Measurements from ENCODE around the gene POU3F2. TPM values are rescaled to one million over a fixed set of nuclear protein-coding genes. Genes with fewer than 3 reads are reported as not detected.
A peak's percentile ranks its signal among the peaks of the same experiment; 100 is the strongest.

POU3F2 gene
- total and polyA plus RNA-seq, 2 of the 13 experiments (the other 11 are each of a cell fraction or from before 2014, with no cell fraction given) = not detected

GRCh38 chr6:98835149-98836024, 1.0 kb downstream of the POU3F2 start:
- no peak overlapping the region for H2AFZ ChIP-seq (ENCODE audit: low read length)
- FAIRE-seq (no peak), ATAC-seq (peak; percentile 24), DNase-seq (ENCODE audit: low spot score) (no peak)
- in situ Hi-C loops (cut with HindIII; ENCODE audit: extremely low pct_ligation_motif_present, low pct_unique_long_range_greater_than_20kb) (loop anchor here (25.0 kb wide), 5 partner anchors 277 to 1773 kb away; no protein-coding TSS in a partner anchor), intact Hi-C loops (cut with micrococcal nuclease; ENCODE audit: unreplicated experiment) (loop anchor here (5.0 kb wide), 1 partner anchor 203 kb away; no protein-coding TSS in a partner anchor)
- H3K9me3 ChIP-seq (ENCODE audit: low read length) = no peaks in the 10 kb centered on the region
- ChIA-PET POLR2A (no interaction called here), CTCF (ENCODE audit: low intra/inter-chr PET ratio, low total read pairs) (no interaction called here)
- H3K79me2 ChIP-seq (ENCODE audit: insufficient read depth, low read length) = no peaks in the 10 kb centered on the region
- peaks cover 25% of the 10 kb centered on the region; the same call in 1 of the 2 replicates for H3K4me1 ChIP-seq (ENCODE audit: insufficient read depth, low read length)
- WGBS (ENCODE audit: low lambda C conversion rate) = 22% methylated on average over 26 of the region's 76 CpGs
- H3K36me3 ChIP-seq (replicated peaks in 1 of 2; ENCODE audit: control insufficient read depth in 1 of 2, insufficient read depth in 2 of 2, low read length in 2 of 2) = no peaks in the 10 kb centered on the region
- TF ChIP-seq ZNF777 (CRISPR knock-in tag; IDR thresholded peaks at IDR 0.05) (peak; percentile 19), ZNF768 (CRISPR knock-in tag; IDR thresholded peaks at IDR 0.05) (peak; percentile 33; the same call in 1 of the 2 replicates), RFX5 (IDR thresholded peaks at IDR 0.05; ENCODE audit: low read depth, low read length) (no peak), CBX2 (IDR thresholded peaks at IDR 0.05; ENCODE audit: low read depth, low read length) (no peak), CBX2 (CRISPR knock-in tag; IDR thresholded peaks at IDR 0.05; ENCODE audit: low read depth) (0 out of 2 replicates have a peak, but pooled peaks have one; percentile 38), ZNF687 (CRISPR knock-in tag; IDR thresholded peaks at IDR 0.05) (peak; percentile 20)
- TF ChIP-seq, protein P1, sequence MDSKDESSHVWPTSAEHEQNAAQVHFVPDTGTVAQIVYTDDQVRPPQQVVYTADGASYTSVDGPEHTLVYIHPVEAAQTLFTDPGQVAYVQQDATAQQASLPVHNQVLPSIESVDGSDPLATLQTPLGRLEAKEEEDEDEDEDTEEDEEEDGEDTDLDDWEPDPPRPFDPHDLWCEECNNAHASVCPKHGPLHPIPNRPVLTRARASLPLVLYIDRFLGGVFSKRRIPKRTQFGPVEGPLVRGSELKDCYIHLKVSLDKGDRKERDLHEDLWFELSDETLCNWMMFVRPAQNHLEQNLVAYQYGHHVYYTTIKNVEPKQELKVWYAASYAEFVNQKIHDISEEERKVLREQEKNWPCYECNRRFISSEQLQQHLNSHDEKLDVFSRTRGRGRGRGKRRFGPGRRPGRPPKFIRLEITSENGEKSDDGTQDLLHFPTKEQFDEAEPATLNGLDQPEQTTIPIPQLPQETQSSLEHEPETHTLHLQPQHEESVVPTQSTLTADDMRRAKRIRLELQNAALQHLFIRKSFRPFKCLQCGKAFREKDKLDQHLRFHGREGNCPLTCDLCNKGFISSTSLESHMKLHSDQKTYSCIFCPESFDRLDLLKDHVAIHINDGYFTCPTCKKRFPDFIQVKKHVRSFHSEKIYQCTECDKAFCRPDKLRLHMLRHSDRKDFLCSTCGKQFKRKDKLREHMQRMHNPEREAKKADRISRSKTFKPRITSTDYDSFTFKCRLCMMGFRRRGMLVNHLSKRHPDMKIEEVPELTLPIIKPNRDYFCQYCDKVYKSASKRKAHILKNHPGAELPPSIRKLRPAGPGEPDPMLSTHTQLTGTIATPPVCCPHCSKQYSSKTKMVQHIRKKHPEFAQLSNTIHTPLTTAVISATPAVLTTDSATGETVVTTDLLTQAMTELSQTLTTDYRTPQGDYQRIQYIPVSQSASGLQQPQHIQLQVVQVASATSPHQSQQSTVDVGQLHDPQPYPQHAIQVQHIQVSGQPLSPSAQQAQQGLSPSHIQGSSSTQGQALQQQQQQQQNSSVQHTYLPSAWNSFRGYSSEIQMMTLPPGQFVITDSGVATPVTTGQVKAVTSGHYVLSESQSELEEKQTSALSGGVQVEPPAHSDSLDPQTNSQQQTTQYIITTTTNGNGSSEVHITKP (CRISPR knock-in tag; IDR thresholded peaks at IDR 0.05; ENCODE audit: low read depth) = no peak
- TF ChIP-seq, protein P2, sequence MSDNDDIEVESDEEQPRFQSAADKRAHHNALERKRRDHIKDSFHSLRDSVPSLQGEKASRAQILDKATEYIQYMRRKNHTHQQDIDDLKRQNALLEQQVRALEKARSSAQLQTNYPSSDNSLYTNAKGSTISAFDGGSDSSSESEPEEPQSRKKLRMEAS (IDR thresholded peaks at IDR 0.05) = 0 out of 2 replicates have a peak, but pooled peaks have one; percentile 19
- no peak overlapping the region for H3K27ac ChIP-seq (ENCODE audit: extremely low read length, insufficient read depth, low read length)
- no TSS peak for BruUV-seq (replicated peaks)
- peak overlapping the region in 2 of 3 experiments; percentile 54 to 60; a peak in 4 of 6 replicates for H3K4me3 ChIP-seq (replicated peaks in 1 of 3; ENCODE audit: insufficient read depth in 1 of 3, low read depth in 2 of 3, low read length in 3 of 3)
- H3K27me3 ChIP-seq (ENCODE audit: control insufficient read depth in 1 of 2, insufficient read depth in 2 of 2, low read length in 2 of 2) = peaks cover 8 to 75% of the 10 kb centered on the region in 2 experiments; a peak in 4 of 5 replicates
- peak overlapping the region; percentile 58 for H3K4me2 ChIP-seq (ENCODE audit: low read depth, low read length)
- H3K9ac ChIP-seq (ENCODE audit: insufficient read depth, low read depth, low read length) = no peak overlapping the region
- no peaks in the 10 kb centered on the region; the same call in 1 of the 2 replicates for H4K20me1 ChIP-seq (ENCODE audit: insufficient read depth, low read length)
